Panc1 (cell line): ENCODE results near the gene ABCC12. TPM values are rescaled to one million over a fixed set of nuclear protein-coding genes. Genes with fewer than 3 reads are reported as not detected.

ENCODE experiments used
- ATAC-seq: fragments of 200-7000 bp; cut with Tn5 transposase; 2 replicates; pipeline ENCODE4 v1.9.1; 2020; ENCODE audit warnings: mild to moderate bottlenecking, moderate library complexity
- BruUV-seq: library from RNA; stranded (reverse); fragments of 400-500 nt; replicated peaks from 2 replicates; lab custom pipeline; 2021; lab: Mats Ljungman, UMichigan
- CTCF ChIA-PET: fragments of 300-600 bp; sonication (Branson Sonifier 250); formaldehyde crosslinking; loops from one replicate; lab custom pipeline; 2022; ENCODE audit warnings: antibody characterized with exemption; lab: Charles Lee
- POLR2A ChIA-PET: fragments of 300-600 bp; sonication (Branson Sonifier 250); formaldehyde crosslinking; loops from one replicate; lab custom pipeline; 2022; ENCODE audit warnings: antibody characterized with exemption; lab: Charles Lee
- DNase-seq: peaks from one replicate; pipeline ENCODE4 v3.0.0-alpha.2; 2010; ENCODE audit warnings: low read depth, low spot score
- H3K27ac ChIP-seq: 2 replicates; pipeline ENCODE4 v1.5.1; 2011; ENCODE audit warnings: mild to moderate bottlenecking, low read length, inconsistent platforms
- H3K27me3 ChIP-seq: fragments of 200-500 bp; sonication (Bioruptor generic); 2 replicates; pipeline ENCODE4 v1.6.0; 2014; ENCODE audit warnings: low read length, inconsistent platforms; ENCODE audit not compliant: control insufficient read depth, insufficient read depth
- H3K36me3 ChIP-seq: fragments of 200-500 bp; sonication (Bioruptor generic); 2 replicates; pipeline ENCODE4 v1.5.1; 2014; ENCODE audit warnings: inconsistent platforms, mild to moderate bottlenecking, low read length, moderate library complexity; ENCODE audit not compliant: control insufficient read depth, insufficient read depth
- H3K4me1 ChIP-seq: 2 replicates; pipeline ENCODE4 v1.5.1; 2011; ENCODE audit warnings: inconsistent platforms, mild to moderate bottlenecking, low read length, moderate library complexity; ENCODE audit not compliant: control insufficient read depth, insufficient read depth
- H3K4me3 ChIP-seq, 2 experiments: 2 replicates each; pipeline ENCODE4 v1.5.1; 2011 to 2012; ENCODE audit warnings: low read depth in 2 of 2, low read length in 2 of 2, mild to moderate bottlenecking in 2 of 2, inconsistent platforms in 1 of 2, moderate library complexity in 1 of 2
- H3K9me3 ChIP-seq: fragments of 200-500 bp; sonication (Bioruptor generic); 2 replicates; pipeline ENCODE4 v1.5.1; 2014; ENCODE audit warnings: low read depth, mild to moderate bottlenecking, inconsistent platforms, low read length, moderate library complexity; ENCODE audit not compliant: control insufficient read depth, insufficient read depth
- CTCF ChIP-seq: fragments of 450-650 bp; IDR thresholded peaks from 2 replicates; pipeline ENCODE4 v1.5.1; 2017; ENCODE audit warnings: mild to moderate bottlenecking
- POLR2AphosphoS5 ChIP-seq: IDR thresholded peaks from 2 replicates; pipeline ENCODE4 v1.6.1; 2012; ENCODE audit warnings: mild to moderate bottlenecking, low read depth, low read length, moderate library complexity
- REST ChIP-seq, 2 experiments: IDR thresholded peaks; 2 replicates each; pipeline ENCODE4 v1.6.1; 2011 to 2012; ENCODE audit warnings: low read depth in 2 of 2, control low read depth in 1 of 2, low read length in 1 of 2, mild to moderate bottlenecking in 1 of 2, moderate library complexity in 1 of 2; ENCODE audit not compliant: insufficient read depth in 1 of 2
- SIN3A ChIP-seq: IDR thresholded peaks from 2 replicates; pipeline ENCODE4 v1.6.1; 2012; ENCODE audit warnings: low read depth, mild to moderate bottlenecking, low read length, moderate library complexity, borderline replicate concordance; ENCODE audit not compliant: insufficient read depth
- TCF7L2 ChIP-seq: IDR thresholded peaks from 2 replicates; pipeline ENCODE4 v1.6.1; 2011; ENCODE audit warnings: mild to moderate bottlenecking, low read depth, low read length, inconsistent platforms
- in situ Hi-C: cut with HindIII; loops from 2 replicates; pipeline ENCODE4 v1.10.0; 2016; ENCODE audit warnings: low sequenced_read_pairs, low pct_unique_long_range_greater_than_20kb
- intact Hi-C: fragments of 100-400 bp; cut with micrococcal nuclease; formaldehyde crosslinking; loops from one replicate; pipeline ENCODE4 v1.10.0; 2022; ENCODE audit not compliant: unreplicated experiment
- total RNA-seq: library from RNA; stranded (reverse); gene quantifications from one replicate; pipeline ENCODE4 v1.2.1, GENCODE V29; 2021; ENCODE audit not compliant: unreplicated experiment

Gene ABCC12
- total RNA-seq, 1 experiment from 2014 or later = not detected

GRCh38 chr16:48165961-48166578, 10.3 kb upstream of the ABCC12 start:
- TF ChIP-seq TCF7L2 = no peak
- no peak for TF ChIP-seq CTCF
- TF ChIP-seq POLR2AphosphoS5 = no peak
- TF ChIP-seq SIN3A = no peak
- no peak for TF ChIP-seq REST (IDR thresholded peaks at IDR 0.05; ENCODE audit: insufficient read depth in 1 of 2, low read depth in 2 of 2, low read length in 1 of 2)
- peaks cover 5% of the 10 kb centered on the region; the same call in 1 of the 2 replicates for H3K4me1 ChIP-seq
- ATAC-seq = no peak
- H3K27ac ChIP-seq = peak overlapping the region; percentile 39; the same call in 1 of the 2 replicates
- ChIA-PET POLR2A (interaction anchor here (0.6 kb wide), 1 partner anchor 1193 kb away, joined by 4 read pairs; the partner anchor contains the start of gene DNAJA2), CTCF (interaction anchor here (0.6 kb wide), 1 partner anchor 135 kb away, joined by 3 read pairs; no protein-coding TSS in a partner anchor)
- intact Hi-C loops = loop anchor here (5.0 kb wide), 1 partner anchor 1024 kb away; the partner anchor contains the start of gene NETO2
- no peaks in the 10 kb centered on the region for H3K9me3 ChIP-seq
- H3K27me3 ChIP-seq = no peaks in the 10 kb centered on the region
- BruUV-seq = no TSS peak
- no peak overlapping the region for H3K4me3 ChIP-seq
- DNase-seq = no peak
- in situ Hi-C loops = no loop called here
- H3K36me3 ChIP-seq = no peaks in the 10 kb centered on the region

- DNase-seq (peak; percentile 46), ATAC-seq (peak; percentile 96)
- Histone ChIP-seq H3K4me3 (peak overlapping the region in 1 of 2 experiments; percentile 40; a peak in 2 of 4 replicates), H3K27ac (peak overlapping the region; percentile 39; the same call in 1 of the 2 replicates), H3K36me3 (no peaks in the 10 kb centered on the region), H3K4me1 (peaks cover 6% of the 10 kb centered on the region), H3K27me3 (no peaks in the 10 kb centered on the region), H3K9me3 (no peaks in the 10 kb centered on the region)
- BruUV-seq = no TSS peak
- in situ Hi-C loops = no loop called here
- intact Hi-C loops = loop anchor here (5.0 kb wide), 1 partner anchor 1023 kb away; the partner anchor contains the start of gene NETO2
- ChIA-PET CTCF (interaction anchor here (0.5 to 1.7 kb wide), 5 partner anchors 456 to 1195 kb away, joined by 3 to 7 read pairs (median 5); partner anchors contain the start of gene NETO2), POLR2A (no interaction called here)
- TF ChIP-seq TCF7L2 (no peak), CTCF (peak; percentile 81)
These were observed 9.3 kb upstream of the ABCC12 start for GRCh38 chr16:48164907-48165715.
